ENCODE measurements around the gene HBP1. TPM values are rescaled to one million over a fixed set of nuclear protein-coding genes. Genes with fewer than 3 reads are reported as not detected.

HBP1 gene
- total and polyA plus RNA-seq, 2 donors (not counting 1 experiment from before 2014, with no cell fraction given) = 47.2 to 127 TPM

DNA sequence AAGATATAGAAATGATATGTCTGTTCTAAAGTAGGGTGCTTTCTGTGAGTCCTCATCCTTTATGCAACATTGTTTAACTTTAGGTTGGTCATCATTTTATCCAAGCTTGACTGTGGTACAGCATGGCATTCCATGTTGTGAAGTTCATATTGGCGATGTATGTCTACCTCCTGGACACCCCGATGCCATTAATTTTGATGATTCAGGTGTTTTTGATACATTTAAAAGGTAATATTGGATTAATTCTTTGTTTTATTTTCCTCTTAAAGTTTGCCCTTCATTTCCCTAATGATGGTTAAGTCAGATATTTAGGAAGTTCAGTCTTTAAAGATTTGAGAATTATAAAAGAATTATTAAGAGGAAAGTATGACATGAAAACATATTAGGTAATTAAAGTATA lies 21.3 kb downstream of the HBP1 start:
- Mint-ChIP-seq H3K27me3 (no peaks in the 10 kb centered on the region), H3K4me1 (no peaks in the 10 kb centered on the region), H3K9me3 (ENCODE audit: insufficient read depth) (no peaks in the 10 kb centered on the region), H3K27ac (no peak overlapping the region), H3K4me3 (no peak overlapping the region)
- Histone ChIP-seq H3K79me2 (ENCODE audit: control insufficient read depth, insufficient read depth, low read length) (peaks cover 8% of the 10 kb centered on the region), H3K27ac (ENCODE audit: low read length in 2 of 2) (no peak overlapping the region), H3K9ac (ENCODE audit: low read length) (no peak overlapping the region), H2AFZ (ENCODE audit: insufficient read depth, low read depth, low read length, poor library complexity, severe bottlenecking) (no peak overlapping the region), H3K27me3 (replicated peaks in 1 of 4; ENCODE audit: control extremely low read depth in 1 of 4, control insufficient read depth in 3 of 4, insufficient read depth in 4 of 4, low read length in 3 of 4) (no peaks in the 10 kb centered on the region), H3K4me1 (ENCODE audit: control insufficient read depth in 2 of 2, insufficient read depth in 2 of 2, low read length in 2 of 2) (no peaks in the 10 kb centered on the region), H3K4me2 (replicated peaks; ENCODE audit: low read depth, low read length, poor library complexity, severe bottlenecking) (no peak overlapping the region), H3K9me3 (ENCODE audit: control extremely low read depth in 1 of 3, control insufficient read depth in 2 of 3, insufficient read depth in 1 of 3, low read length in 2 of 3) (no peaks in the 10 kb centered on the region), H4K20me1 (ENCODE audit: control insufficient read depth, insufficient read depth, low read length, poor library complexity, severe bottlenecking) (peaks cover 31% of the 10 kb centered on the region), H3K4me3 (ENCODE audit: control extremely low read depth in 1 of 5, extremely low read depth in 1 of 5, insufficient read depth in 1 of 5, low read depth in 2 of 5, low read length in 4 of 5) (no peak overlapping the region), H3K36me3 (replicated peaks in 1 of 2; ENCODE audit: control extremely low read depth in 1 of 2, control insufficient read depth in 1 of 2, extremely low read depth in 1 of 2, insufficient read depth in 2 of 2, low read length in 1 of 2) (peaks cover 47 to 85% of the 10 kb centered on the region in 2 experiments)
- DNase-seq = no peak
- WGBS (ENCODE audit: insufficient coverage) = 100% methylated on average over 2 of the region's 2 CpGs
- ChIA-PET CTCF (interaction anchor here (1.3 kb wide), 1 partner anchor 8 kb away, joined by 3 read pairs; no protein-coding TSS in a partner anchor), POLR2A (no interaction called here)
- ATAC-seq (ENCODE audit: low read depth) = no peak
- TF ChIP-seq, protein P1, sequence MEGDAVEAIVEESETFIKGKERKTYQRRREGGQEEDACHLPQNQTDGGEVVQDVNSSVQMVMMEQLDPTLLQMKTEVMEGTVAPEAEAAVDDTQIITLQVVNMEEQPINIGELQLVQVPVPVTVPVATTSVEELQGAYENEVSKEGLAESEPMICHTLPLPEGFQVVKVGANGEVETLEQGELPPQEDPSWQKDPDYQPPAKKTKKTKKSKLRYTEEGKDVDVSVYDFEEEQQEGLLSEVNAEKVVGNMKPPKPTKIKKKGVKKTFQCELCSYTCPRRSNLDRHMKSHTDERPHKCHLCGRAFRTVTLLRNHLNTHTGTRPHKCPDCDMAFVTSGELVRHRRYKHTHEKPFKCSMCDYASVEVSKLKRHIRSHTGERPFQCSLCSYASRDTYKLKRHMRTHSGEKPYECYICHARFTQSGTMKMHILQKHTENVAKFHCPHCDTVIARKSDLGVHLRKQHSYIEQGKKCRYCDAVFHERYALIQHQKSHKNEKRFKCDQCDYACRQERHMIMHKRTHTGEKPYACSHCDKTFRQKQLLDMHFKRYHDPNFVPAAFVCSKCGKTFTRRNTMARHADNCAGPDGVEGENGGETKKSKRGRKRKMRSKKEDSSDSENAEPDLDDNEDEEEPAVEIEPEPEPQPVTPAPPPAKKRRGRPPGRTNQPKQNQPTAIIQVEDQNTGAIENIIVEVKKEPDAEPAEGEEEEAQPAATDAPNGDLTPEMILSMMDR (IDR thresholded peaks at IDR 0.05) = no peak
- no peak for TF ChIP-seq EZH2 (IDR thresholded peaks at IDR 0.05; ENCODE audit: borderline replicate concordance, insufficient read depth, low read depth, low read length, poor library complexity, severe bottlenecking)
- intact Hi-C loops (cut with micrococcal nuclease) = no loop called here

DNA sequence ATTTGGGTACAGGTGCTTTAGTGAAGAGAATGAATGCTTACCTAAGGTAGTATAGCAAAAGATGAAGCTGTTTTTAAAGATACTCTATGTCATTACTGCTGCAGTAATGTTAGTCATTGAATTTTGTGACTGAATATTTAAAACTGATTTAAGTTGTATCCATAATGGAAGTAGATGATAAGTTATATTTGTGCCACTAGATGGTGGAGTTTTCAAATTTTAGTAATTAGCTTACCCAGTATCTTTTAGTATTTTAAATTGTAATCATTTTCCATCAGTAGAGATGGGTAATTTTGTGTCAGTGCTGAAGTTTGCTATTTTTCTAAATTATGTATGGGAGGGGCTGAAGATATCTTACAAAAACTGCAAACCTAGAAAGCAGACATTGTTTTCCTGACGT lies 25.2 kb downstream of the HBP1 start:
- peaks cover 42 to 80% of the 10 kb centered on the region in 2 experiments for H3K36me3 ChIP-seq (replicated peaks in 1 of 2; ENCODE audit: control extremely low read depth in 1 of 2, control insufficient read depth in 1 of 2, extremely low read depth in 1 of 2, insufficient read depth in 2 of 2, low read length in 1 of 2)
- H3K4me3 Mint-ChIP-seq = no peak overlapping the region
- no peak overlapping the region for H3K27ac Mint-ChIP-seq
- ChIA-PET CTCF (interaction anchor here (1.2 to 2.1 kb wide), 3 partner anchors 15 to 47 kb away, joined by 4 to 7 read pairs (median 4); no protein-coding TSS in a partner anchor), POLR2A (no interaction called here)
- no peak overlapping the region for H3K4me3 ChIP-seq (ENCODE audit: control extremely low read depth in 1 of 5, extremely low read depth in 1 of 5, insufficient read depth in 1 of 5, low read depth in 2 of 5, low read length in 4 of 5)
- H3K27me3 Mint-ChIP-seq = no peaks in the 10 kb centered on the region
- intact Hi-C loops (cut with micrococcal nuclease) = no loop called here
- H3K9me3 ChIP-seq (ENCODE audit: control extremely low read depth in 1 of 3, control insufficient read depth in 2 of 3, insufficient read depth in 1 of 3, low read length in 2 of 3) = no peaks in the 10 kb centered on the region
- no peaks in the 10 kb centered on the region for H3K4me1 Mint-ChIP-seq
- peaks cover 5% of the 10 kb centered on the region for H4K20me1 ChIP-seq (ENCODE audit: control insufficient read depth, insufficient read depth, low read length, poor library complexity, severe bottlenecking)
- H3K4me1 ChIP-seq (ENCODE audit: control insufficient read depth in 2 of 2, insufficient read depth in 2 of 2, low read length in 2 of 2) = no peaks in the 10 kb centered on the region
- no peak overlapping the region for H3K9ac ChIP-seq (ENCODE audit: low read length)
- H3K27me3 ChIP-seq (replicated peaks in 1 of 4; ENCODE audit: control extremely low read depth in 1 of 4, control insufficient read depth in 3 of 4, insufficient read depth in 4 of 4, low read length in 3 of 4) = no peaks in the 10 kb centered on the region
- no peaks in the 10 kb centered on the region for H3K79me2 ChIP-seq (ENCODE audit: control insufficient read depth, insufficient read depth, low read length)
- no peak overlapping the region for H3K27ac ChIP-seq (ENCODE audit: low read length in 2 of 2)
- H3K9me3 Mint-ChIP-seq (ENCODE audit: insufficient read depth) = no peaks in the 10 kb centered on the region
- no peak overlapping the region for H2AFZ ChIP-seq (ENCODE audit: insufficient read depth, low read depth, low read length, poor library complexity, severe bottlenecking)
- H3K4me2 ChIP-seq (replicated peaks; ENCODE audit: low read depth, low read length, poor library complexity, severe bottlenecking) = no peak overlapping the region
- ATAC-seq (ENCODE audit: low read depth) (no peak), DNase-seq (no peak)
- TF ChIP-seq EZH2 (IDR thresholded peaks at IDR 0.05; ENCODE audit: borderline replicate concordance, insufficient read depth, low read depth, low read length, poor library complexity, severe bottlenecking) = no peak
- TF ChIP-seq, protein P1 (IDR thresholded peaks at IDR 0.05) = no peak
- no CpG with 5 or more reads among the region's 1 CpG for WGBS (ENCODE audit: insufficient coverage)

All from B cell (primary cell).